Vagina (tissue), 2 donors: Measurements from ENCODE around the gene DNAH6. TPM values are rescaled to one million over a fixed set of nuclear protein-coding genes. Genes with fewer than 3 reads are reported as not detected.

Experiments used
- DNase-seq, 2 donors: peaks; one replicate each; pipeline ENCODE4 v3.0.0-alpha.2; 2017; ENCODE audit errors: extremely low spot score in 2 of 2
- H3K27ac ChIP-seq: fragments of 200-600 bp; sonication (generic); one replicate; pipeline ENCODE4 v1.5.1; 2019
- H3K27me3 ChIP-seq: fragments of 200-600 bp; sonication (generic); one replicate; pipeline ENCODE4 v1.5.1; 2019
- H3K36me3 ChIP-seq, 2 donors: fragments of 200-600 bp; sonication (generic); one replicate each; pipeline ENCODE4 v1.5.1; 2017 to 2019
- H3K4me1 ChIP-seq: fragments of 200-600 bp; sonication (generic); one replicate; pipeline ENCODE4 v1.5.1; 2019
- H3K4me3 ChIP-seq, 2 donors: fragments of 200-600 bp; sonication (generic); 1 replicate in 1 of 2; 2 replicates in 1 of 2; pipeline ENCODE4 v1.5.1; 2016 to 2019
- H3K9me3 ChIP-seq: fragments of 200-600 bp; sonication (generic); one replicate; pipeline ENCODE4 v1.5.1; 2019
- POLR2A ChIP-seq, 2 donors: fragments of 450-650 bp; IDR thresholded peaks; one replicate each; pipeline ENCODE4 v1.6.1; 2017; ENCODE audit warnings: antibody characterized with exemption in 2 of 2, mild to moderate bottlenecking in 2 of 2, moderate library complexity in 2 of 2
- POLR2AphosphoS5 ChIP-seq, 2 donors: sonication (generic); formaldehyde crosslinking; IDR thresholded peaks; one replicate each; pipeline ENCODE4 v1.9.0; 2017; ENCODE audit warnings: antibody characterized with exemption in 2 of 2, mild to moderate bottlenecking in 2 of 2, low read depth in 1 of 2; ENCODE audit not compliant: insufficient read depth in 1 of 2
- intact Hi-C: fragments of 100-400 bp; cut with DNase I; formaldehyde crosslinking; loops from one replicate; pipeline ENCODE4 v1.15.1; 2023
- total RNA-seq: library from RNA; depleted of rRNA; stranded (reverse); fragments of >200 nt; gene quantifications from one replicate; pipeline ENCODE4 v1.2.3, GENCODE V29; 2016
- TF ChIP-seq, protein P1 (sequence below), 3 experiments: fragments of 450-650 bp in 2 of 3; fragments of 200-600 bp in 1 of 3; sonication (generic) in 1 of 3; IDR thresholded peaks; one replicate each; pipeline ENCODE4 v1.5.1; 2017 to 2019; ENCODE audit warnings: antibody characterized with exemption in 3 of 3, mild to moderate bottlenecking in 2 of 3, moderate library complexity in 2 of 3

Gene DNAH6
- total RNA-seq, 1 donor from 2014 or later: 0.49 TPM

DNA sequence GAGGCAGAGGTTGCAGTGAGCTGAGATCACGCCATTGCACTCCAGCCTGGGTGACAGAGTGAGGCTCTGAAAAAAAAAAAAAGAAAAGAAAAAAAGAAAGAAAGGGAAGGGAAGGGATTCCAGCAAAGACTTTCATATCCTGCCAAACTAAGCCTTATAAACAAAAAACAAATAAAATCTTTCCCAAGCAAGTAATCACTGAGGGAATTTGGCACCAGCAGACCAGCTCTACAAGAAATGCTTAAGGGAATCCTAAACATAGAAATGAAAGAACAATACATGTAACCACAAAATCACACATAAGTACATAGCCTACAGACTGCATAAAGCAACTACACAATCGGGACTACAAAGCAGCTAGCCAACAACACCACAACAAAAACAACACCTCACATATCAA, 285.5 kb downstream of the DNAH6 start:
- no peak overlapping the region for H3K4me3 ChIP-seq
- H3K4me1 ChIP-seq: peaks cover 2% of the 10 kb centered on the region
- no peaks in the 10 kb centered on the region for H3K36me3 ChIP-seq
- H3K9me3 ChIP-seq: no peaks in the 10 kb centered on the region
- DNase-seq: no peak
- no peaks in the 10 kb centered on the region for H3K27me3 ChIP-seq
- no peak for TF ChIP-seq POLR2A (IDR thresholded peaks at IDR 0.05)
- TF ChIP-seq POLR2AphosphoS5 (IDR thresholded peaks at IDR 0.05; ENCODE audit: insufficient read depth in 1 of 2, low read depth in 1 of 2): no peak
- TF ChIP-seq, protein P1, sequence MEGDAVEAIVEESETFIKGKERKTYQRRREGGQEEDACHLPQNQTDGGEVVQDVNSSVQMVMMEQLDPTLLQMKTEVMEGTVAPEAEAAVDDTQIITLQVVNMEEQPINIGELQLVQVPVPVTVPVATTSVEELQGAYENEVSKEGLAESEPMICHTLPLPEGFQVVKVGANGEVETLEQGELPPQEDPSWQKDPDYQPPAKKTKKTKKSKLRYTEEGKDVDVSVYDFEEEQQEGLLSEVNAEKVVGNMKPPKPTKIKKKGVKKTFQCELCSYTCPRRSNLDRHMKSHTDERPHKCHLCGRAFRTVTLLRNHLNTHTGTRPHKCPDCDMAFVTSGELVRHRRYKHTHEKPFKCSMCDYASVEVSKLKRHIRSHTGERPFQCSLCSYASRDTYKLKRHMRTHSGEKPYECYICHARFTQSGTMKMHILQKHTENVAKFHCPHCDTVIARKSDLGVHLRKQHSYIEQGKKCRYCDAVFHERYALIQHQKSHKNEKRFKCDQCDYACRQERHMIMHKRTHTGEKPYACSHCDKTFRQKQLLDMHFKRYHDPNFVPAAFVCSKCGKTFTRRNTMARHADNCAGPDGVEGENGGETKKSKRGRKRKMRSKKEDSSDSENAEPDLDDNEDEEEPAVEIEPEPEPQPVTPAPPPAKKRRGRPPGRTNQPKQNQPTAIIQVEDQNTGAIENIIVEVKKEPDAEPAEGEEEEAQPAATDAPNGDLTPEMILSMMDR (IDR thresholded peaks at IDR 0.05): no peak
- intact Hi-C loops: no loop called here
- no peak overlapping the region for H3K27ac ChIP-seq

DNA sequence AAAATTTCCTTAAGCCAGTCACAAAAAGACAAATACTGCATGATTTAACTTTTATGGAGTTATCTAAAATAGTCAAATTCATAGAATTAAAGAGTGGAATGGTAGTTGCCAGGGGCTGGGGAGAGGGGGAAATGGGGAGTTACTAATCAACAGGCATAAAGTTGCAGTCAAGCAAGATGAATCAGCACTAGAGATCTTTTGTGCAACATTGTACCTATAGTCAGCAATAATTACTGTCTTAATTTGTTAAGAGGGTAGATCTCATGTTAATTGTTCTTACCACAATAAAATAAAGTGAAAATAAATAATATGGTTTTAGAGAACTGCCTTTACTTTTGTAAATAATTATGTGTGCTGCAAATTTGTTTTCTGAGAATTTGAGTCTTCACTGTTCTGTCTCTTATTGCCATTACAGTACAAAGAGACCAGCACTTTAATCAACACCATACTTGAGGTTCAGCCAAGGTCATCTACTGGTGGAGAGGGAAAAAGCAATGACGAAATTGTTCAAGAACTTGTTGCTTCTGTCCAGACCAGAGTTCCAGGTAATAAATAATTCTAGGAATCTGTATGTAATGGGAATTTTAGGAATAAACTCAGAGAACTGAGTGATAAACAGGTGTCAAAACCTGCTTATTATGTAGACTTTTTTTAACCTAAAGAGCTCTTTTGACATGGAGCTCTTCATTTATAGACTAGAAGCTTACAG, 289.1 kb downstream of the DNAH6 start:
- no peak overlapping the region for H3K27ac ChIP-seq
- intact Hi-C loops: no loop called here
- H3K9me3 ChIP-seq: no peaks in the 10 kb centered on the region
- DNase-seq: no peak
- H3K4me1 ChIP-seq: peaks cover 13% of the 10 kb centered on the region
- no peaks in the 10 kb centered on the region for H3K36me3 ChIP-seq
- H3K27me3 ChIP-seq: no peaks in the 10 kb centered on the region
- TF ChIP-seq POLR2AphosphoS5 (IDR thresholded peaks at IDR 0.05; ENCODE audit: insufficient read depth in 1 of 2, low read depth in 1 of 2): no peak
- TF ChIP-seq POLR2A (IDR thresholded peaks at IDR 0.05): no peak
- TF ChIP-seq, protein P1 (IDR thresholded peaks at IDR 0.05): no peak
- H3K4me3 ChIP-seq: no peak overlapping the region

- no peak for DNase-seq
- no peaks in the 10 kb centered on the region for H3K27me3 ChIP-seq
- TF ChIP-seq POLR2A (IDR thresholded peaks at IDR 0.05) (no peak), POLR2AphosphoS5 (IDR thresholded peaks at IDR 0.05; ENCODE audit: insufficient read depth in 1 of 2, low read depth in 1 of 2) (no peak)
- TF ChIP-seq, protein P1 (IDR thresholded peaks at IDR 0.05): no peak
- H3K4me3 ChIP-seq: no peak overlapping the region
- no peaks in the 10 kb centered on the region for H3K9me3 ChIP-seq
- intact Hi-C loops: no loop called here
- no peaks in the 10 kb centered on the region for H3K36me3 ChIP-seq
- no peak overlapping the region for H3K27ac ChIP-seq
- peaks cover 13% of the 10 kb centered on the region for H3K4me1 ChIP-seq
Observed at GRCh38 chr2:84807063-84807485, 290.8 kb downstream of the DNAH6 start.

DNA sequence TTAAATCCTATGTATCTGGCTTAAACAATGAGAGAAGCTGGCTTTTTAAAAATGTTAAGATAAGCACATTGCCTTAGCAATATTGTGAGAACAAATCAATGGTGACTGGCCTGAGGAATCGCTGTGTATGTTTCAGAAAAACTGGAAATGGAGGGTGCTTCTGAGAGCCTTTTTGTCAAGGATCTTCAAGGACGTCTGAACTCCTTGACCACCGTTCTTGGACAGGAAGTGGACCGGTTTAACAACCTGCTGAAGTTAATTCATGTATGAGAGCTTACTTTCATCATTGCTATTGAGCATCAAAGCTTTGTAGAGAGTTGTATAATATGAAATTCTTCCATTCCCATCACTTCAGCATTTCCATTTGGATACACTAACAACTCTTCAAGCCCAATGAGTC, 292.0 kb downstream of the DNAH6 start:
- Histone ChIP-seq H3K4me1 (peaks cover 13% of the 10 kb centered on the region), H3K36me3 (no peaks in the 10 kb centered on the region), H3K4me3 (no peak overlapping the region), H3K27ac (no peak overlapping the region), H3K9me3 (no peaks in the 10 kb centered on the region), H3K27me3 (no peaks in the 10 kb centered on the region)
- no peak for TF ChIP-seq POLR2AphosphoS5 (IDR thresholded peaks at IDR 0.05; ENCODE audit: insufficient read depth in 1 of 2, low read depth in 1 of 2)
- intact Hi-C loops: no loop called here
- no peak for DNase-seq

- TF ChIP-seq, protein P1 (IDR thresholded peaks at IDR 0.05): no peak
- no peak for TF ChIP-seq POLR2AphosphoS5 (IDR thresholded peaks at IDR 0.05; ENCODE audit: insufficient read depth in 1 of 2, low read depth in 1 of 2)
- no peak for TF ChIP-seq POLR2A (IDR thresholded peaks at IDR 0.05)
- no peaks in the 10 kb centered on the region for H3K27me3 ChIP-seq
- H3K36me3 ChIP-seq: no peaks in the 10 kb centered on the region
- intact Hi-C loops: no loop called here
- no peak for DNase-seq
- H3K9me3 ChIP-seq: no peaks in the 10 kb centered on the region
- peaks cover 9% of the 10 kb centered on the region for H3K4me1 ChIP-seq
- no peak overlapping the region for H3K27ac ChIP-seq
- no peak overlapping the region for H3K4me3 ChIP-seq
Observed at GRCh38 chr2:84811839-84812431, 295.6 kb downstream of the DNAH6 start.
